Measurements from ENCODE around the gene SRGAP3.

DNA sequence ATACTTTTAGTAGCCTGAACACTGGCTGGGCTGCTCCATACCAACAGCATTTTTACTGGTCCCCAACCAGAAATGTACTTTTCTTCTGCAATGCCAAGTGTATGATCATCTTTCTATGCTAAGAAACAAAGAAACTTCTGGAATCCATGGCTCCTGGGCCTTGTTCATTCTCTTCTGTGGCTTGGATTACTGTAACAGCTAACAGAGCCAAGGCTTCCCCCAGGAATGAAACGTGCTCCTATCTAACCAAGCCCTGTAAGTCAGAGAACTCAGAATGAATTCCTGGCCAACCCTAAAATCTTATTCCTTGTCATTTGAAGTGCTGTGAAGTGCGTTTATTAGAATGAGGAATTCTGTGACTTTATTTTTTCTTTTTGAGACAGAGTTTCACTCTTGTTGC, 183.3 kb downstream of the SRGAP3 start:
- TF ChIP-seq, protein P1, sequence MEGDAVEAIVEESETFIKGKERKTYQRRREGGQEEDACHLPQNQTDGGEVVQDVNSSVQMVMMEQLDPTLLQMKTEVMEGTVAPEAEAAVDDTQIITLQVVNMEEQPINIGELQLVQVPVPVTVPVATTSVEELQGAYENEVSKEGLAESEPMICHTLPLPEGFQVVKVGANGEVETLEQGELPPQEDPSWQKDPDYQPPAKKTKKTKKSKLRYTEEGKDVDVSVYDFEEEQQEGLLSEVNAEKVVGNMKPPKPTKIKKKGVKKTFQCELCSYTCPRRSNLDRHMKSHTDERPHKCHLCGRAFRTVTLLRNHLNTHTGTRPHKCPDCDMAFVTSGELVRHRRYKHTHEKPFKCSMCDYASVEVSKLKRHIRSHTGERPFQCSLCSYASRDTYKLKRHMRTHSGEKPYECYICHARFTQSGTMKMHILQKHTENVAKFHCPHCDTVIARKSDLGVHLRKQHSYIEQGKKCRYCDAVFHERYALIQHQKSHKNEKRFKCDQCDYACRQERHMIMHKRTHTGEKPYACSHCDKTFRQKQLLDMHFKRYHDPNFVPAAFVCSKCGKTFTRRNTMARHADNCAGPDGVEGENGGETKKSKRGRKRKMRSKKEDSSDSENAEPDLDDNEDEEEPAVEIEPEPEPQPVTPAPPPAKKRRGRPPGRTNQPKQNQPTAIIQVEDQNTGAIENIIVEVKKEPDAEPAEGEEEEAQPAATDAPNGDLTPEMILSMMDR (IDR thresholded peaks at IDR 0.05), result no peak
- no peak for TF ChIP-seq POLR2A (IDR thresholded peaks at IDR 0.05)
